Mucosa of rectum (tissue), 2 donors: ENCODE measurements around the gene KARS1.
A peak's percentile ranks its signal among the peaks of the same experiment; 100 is the strongest.

Source experiments
- H3K27ac ChIP-seq, 2 donors: one replicate each; pipeline ENCODE4 v1.7.0; 2013; ENCODE audit warnings: inconsistent platforms in 2 of 2, low read depth in 2 of 2, low read length in 2 of 2
- H3K27me3 ChIP-seq, 2 donors: one replicate each; pipeline ENCODE4 v1.7.0; 2013; ENCODE audit warnings: low read length in 2 of 2; ENCODE audit not compliant: control insufficient read depth in 2 of 2, insufficient read depth in 2 of 2
- H3K36me3 ChIP-seq, 2 donors: one replicate each; pipeline ENCODE4 v1.7.0; 2013; ENCODE audit warnings: low read length in 2 of 2; ENCODE audit not compliant: control insufficient read depth in 2 of 2, insufficient read depth in 2 of 2
- H3K4me1 ChIP-seq, 2 donors: one replicate each; pipeline ENCODE4 v1.7.0; 2013; ENCODE audit warnings: low read length in 2 of 2, mild to moderate bottlenecking in 1 of 2; ENCODE audit not compliant: control insufficient read depth in 2 of 2, insufficient read depth in 2 of 2
- H3K4me3 ChIP-seq, 2 donors: one replicate each; pipeline ENCODE4 v1.7.0; 2013; ENCODE audit warnings: low read length in 2 of 2
- H3K9ac ChIP-seq, 2 donors: one replicate each; pipeline ENCODE4 v1.7.0; 2013; ENCODE audit warnings: low read length in 2 of 2, low read depth in 1 of 2, mild to moderate bottlenecking in 1 of 2
- H3K9me3 ChIP-seq, 2 donors: one replicate each; pipeline ENCODE4 v1.7.0; 2013; ENCODE audit warnings: low read length in 2 of 2; ENCODE audit not compliant: control insufficient read depth in 2 of 2
- donor health status: healthy.
- donor health status: Normal muscosa, but diverticular disease.

KARS1 gene

DNA sequence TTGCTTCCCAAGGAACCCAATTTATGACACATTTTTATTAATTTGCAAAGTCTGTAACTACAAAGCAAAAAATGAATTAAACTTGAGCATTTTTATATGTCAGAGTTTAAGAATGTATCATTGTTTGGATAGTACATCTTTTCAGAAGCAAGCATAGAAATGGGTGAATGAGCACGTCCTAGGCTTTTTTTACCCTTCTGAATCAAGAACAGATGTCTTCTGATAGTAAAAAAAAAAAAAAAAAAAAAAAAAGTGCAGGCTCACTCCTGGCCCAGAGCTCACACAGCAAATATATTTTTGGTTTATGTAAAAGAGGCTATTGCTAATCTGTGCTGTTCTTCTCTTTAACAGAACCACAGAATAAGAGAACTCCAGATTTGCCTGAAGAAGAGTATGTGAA lies 6.5 kb upstream of the KARS1 start:
- H3K9ac ChIP-seq, result no peak overlapping the region
- H3K36me3 ChIP-seq, result peaks cover 33 to 41% of the 10 kb centered on the region in 2 donors
- no peak overlapping the region for H3K27ac ChIP-seq
- H3K9me3 ChIP-seq, result no peaks in the 10 kb centered on the region
- no peaks in the 10 kb centered on the region for H3K27me3 ChIP-seq
- H3K4me1 ChIP-seq, result peaks cover 4 to 9% of the 10 kb centered on the region in 2 donors
- H3K4me3 ChIP-seq, result no peak overlapping the region

- Histone ChIP-seq H3K27me3 (no peaks in the 10 kb centered on the region), H3K9ac (peak overlapping the region; percentile 97 to 99), H3K9me3 (no peaks in the 10 kb centered on the region), H3K4me1 (peaks cover 24 to 26% of the 10 kb centered on the region in 2 donors), H3K27ac (peak overlapping the region; percentile 98), H3K4me3 (peak overlapping the region; percentile 97 to 99), H3K36me3 (peaks cover 10 to 14% of the 10 kb centered on the region in 2 donors)
Measured at GRCh38 chr16:75648265-75649076, 1.0 kb upstream of the KARS1 start.

GRCh38 chr16:75647112-75647491 lies 363 bp downstream of the KARS1 start:
- Histone ChIP-seq H3K4me1 (peaks cover 24 to 25% of the 10 kb centered on the region in 2 donors), H3K27me3 (no peaks in the 10 kb centered on the region), H3K4me3 (peak overlapping the region; percentile 97 to 99), H3K36me3 (peaks cover 16 to 21% of the 10 kb centered on the region in 2 donors), H3K9ac (peak overlapping the region; percentile 97 to 99), H3K9me3 (no peaks in the 10 kb centered on the region), H3K27ac (peak overlapping the region; percentile 98)

- Histone ChIP-seq H3K27ac (no peak overlapping the region), H3K9ac (no peak overlapping the region), H3K4me1 (peaks cover 17 to 20% of the 10 kb centered on the region in 2 donors), H3K36me3 (peaks cover 38 to 40% of the 10 kb centered on the region in 2 donors), H3K4me3 (no peak overlapping the region), H3K9me3 (no peaks in the 10 kb centered on the region), H3K27me3 (no peaks in the 10 kb centered on the region)
Measured at GRCh38 chr16:75644240-75645012, 3.0 kb downstream of the KARS1 start.

GRCh38 chr16:75640598-75640997 lies 6.9 kb downstream of the KARS1 start:
- H3K36me3 ChIP-seq, result peaks cover 55 to 65% of the 10 kb centered on the region in 2 donors
- peaks cover 10 to 11% of the 10 kb centered on the region in 2 donors for H3K4me1 ChIP-seq

DNA sequence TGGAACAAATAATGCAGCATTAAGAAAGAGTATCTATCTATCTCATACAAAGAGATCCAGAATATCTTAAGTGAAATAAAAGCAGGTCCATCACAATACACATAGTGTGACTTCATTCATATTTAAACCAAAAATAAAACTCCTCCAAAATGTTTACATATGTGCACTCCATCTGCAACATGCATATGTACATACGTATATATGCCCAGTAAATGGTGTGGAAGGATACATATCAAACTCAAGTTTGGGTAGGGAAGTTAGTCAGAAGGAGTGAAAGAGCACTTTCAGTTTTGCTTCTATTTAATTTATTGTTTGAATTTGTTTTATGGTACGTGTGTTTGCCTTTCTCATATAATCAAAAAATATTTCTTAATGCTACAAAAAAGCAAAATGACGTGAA lies 12.4 kb downstream of the KARS1 start:
- no peak overlapping the region for H3K9ac ChIP-seq
- no peak overlapping the region for H3K27ac ChIP-seq
- H3K4me1 ChIP-seq, result no peaks in the 10 kb centered on the region
- no peaks in the 10 kb centered on the region for H3K9me3 ChIP-seq
- peaks cover 66 to 74% of the 10 kb centered on the region in 2 donors for H3K36me3 ChIP-seq
- no peaks in the 10 kb centered on the region for H3K27me3 ChIP-seq
- H3K4me3 ChIP-seq, result no peak overlapping the region

More at GRCh38 chr16:75640598-75640997, 6.9 kb downstream of the KARS1 start:
- Histone ChIP-seq H3K27me3 (no peaks in the 10 kb centered on the region), H3K4me3 (no peak overlapping the region), H3K27ac (no peak overlapping the region), H3K9ac (no peak overlapping the region), H3K9me3 (no peaks in the 10 kb centered on the region)

GRCh38 chr16:75632857-75633256 lies 14.6 kb downstream of the KARS1 start:
- Histone ChIP-seq H3K27me3 (no peaks in the 10 kb centered on the region), H3K9me3 (no peaks in the 10 kb centered on the region), H3K9ac (no peak overlapping the region), H3K36me3 (peaks cover 82% of the 10 kb centered on the region in 2 donors), H3K4me3 (no peak overlapping the region), H3K4me1 (no peaks in the 10 kb centered on the region), H3K27ac (no peak overlapping the region)

- no peak overlapping the region for H3K4me3 ChIP-seq
- no peaks in the 10 kb centered on the region for H3K27me3 ChIP-seq
- H3K9me3 ChIP-seq, result no peaks in the 10 kb centered on the region
- no peak overlapping the region for H3K9ac ChIP-seq
- H3K36me3 ChIP-seq, result peaks cover 74 to 79% of the 10 kb centered on the region in 2 donors
- no peak overlapping the region for H3K27ac ChIP-seq
- H3K4me1 ChIP-seq, result no peaks in the 10 kb centered on the region
Measured at GRCh38 chr16:75630052-75630451, 17.4 kb downstream of the KARS1 start.

GRCh38 chr16:75629132-75629531 lies 18.3 kb downstream of the KARS1 start:
- no peak overlapping the region for H3K27ac ChIP-seq
- no peaks in the 10 kb centered on the region for H3K4me1 ChIP-seq
- H3K36me3 ChIP-seq, result peaks cover 66 to 72% of the 10 kb centered on the region in 2 donors
- no peak overlapping the region for H3K9ac ChIP-seq
- H3K4me3 ChIP-seq, result no peak overlapping the region
- H3K9me3 ChIP-seq, result no peaks in the 10 kb centered on the region
- no peaks in the 10 kb centered on the region for H3K27me3 ChIP-seq

GRCh38 chr16:75628351-75628750 lies 19.1 kb downstream of the KARS1 start:
- no peak overlapping the region for H3K9ac ChIP-seq
- no peaks in the 10 kb centered on the region for H3K4me1 ChIP-seq
- H3K27ac ChIP-seq, result no peak overlapping the region
- H3K27me3 ChIP-seq, result no peaks in the 10 kb centered on the region
- H3K4me3 ChIP-seq, result no peak overlapping the region
- H3K36me3 ChIP-seq, result peaks cover 60 to 67% of the 10 kb centered on the region in 2 donors
- no peaks in the 10 kb centered on the region for H3K9me3 ChIP-seq
